Measurements from ENCODE around the gene NXN.
"Not testable (repeated sequence)": the region's sequence is repeated elsewhere in the genome, so short reads cannot be mapped to it uniquely, and the experiment has no call there.

The NXN gene

GRCh38 chr17:795276-795675, 184.3 kb downstream of the NXN start:
- no peak for DNase-seq

GRCh38 chr17:794876-795275, 184.7 kb downstream of the NXN start:
- peak in 3 of 5 donors; percentile 22 to 30 (median 28) for DNase-seq

- DNase-seq = no peak
Measured at GRCh38 chr17:792277-792676, 187.3 kb downstream of the NXN start.

- DNase-seq = no peak
Measured at GRCh38 chr17:791829-792228, 187.7 kb downstream of the NXN start.

DNA sequence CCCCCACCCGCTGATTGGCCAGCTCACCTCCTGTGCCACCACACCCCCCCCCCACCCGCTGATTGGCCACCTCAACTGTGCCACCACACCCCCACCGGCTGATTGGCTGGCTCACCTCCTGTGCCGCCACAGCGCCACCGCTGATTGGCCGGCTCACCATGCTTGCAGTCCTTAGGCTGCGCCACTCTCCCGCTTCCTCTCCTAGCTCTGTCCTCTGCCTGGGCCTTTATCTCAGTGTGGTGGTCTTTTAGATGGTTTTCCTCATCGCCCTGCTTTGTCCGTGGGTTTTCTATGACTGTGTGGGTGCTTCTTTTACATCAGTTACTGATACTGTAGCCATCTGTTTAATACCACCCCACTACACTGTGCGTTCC, 188.7 kb downstream of the NXN start:
- DNase-seq = not testable (repeated sequence)

- not testable (repeated sequence) for DNase-seq
Measured at GRCh38 chr17:789931-790873, 189.4 kb downstream of the NXN start.

GRCh38 chr17:789160-789840, 190.3 kb downstream of the NXN start:
- no peak for DNase-seq

DNA sequence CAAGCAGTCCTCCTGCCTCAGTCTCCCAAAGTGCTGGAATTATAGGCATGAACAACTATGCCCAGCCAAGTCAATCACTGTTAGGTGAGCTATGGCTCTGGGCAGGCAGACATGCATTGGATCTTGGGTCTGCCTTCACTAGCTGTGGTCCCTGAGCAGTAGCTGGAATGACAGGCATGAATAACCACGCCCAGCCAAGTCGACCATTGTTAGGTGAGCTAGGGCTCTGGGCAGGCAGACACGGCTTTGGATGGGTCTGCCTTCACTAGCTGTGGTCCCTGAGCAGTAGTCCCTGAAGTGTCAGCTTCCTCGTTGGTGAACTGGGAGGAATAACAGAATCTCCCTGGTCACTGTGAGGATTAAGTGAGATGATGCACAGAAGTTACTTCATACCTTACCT, 191.0 kb downstream of the NXN start:
- no peak for DNase-seq

- no peak for DNase-seq
Measured at GRCh38 chr17:787641-788221, 191.8 kb downstream of the NXN start.

- not testable (repeated sequence) for DNase-seq
Measured at GRCh38 chr17:785901-786300, 193.7 kb downstream of the NXN start.

GRCh38 chr17:784143-784542, 195.4 kb downstream of the NXN start:
- DNase-seq = no peak

- DNase-seq = peak; percentile 87 to 94 (median 91)
Measured at GRCh38 chr17:781805-782731, 197.5 kb downstream of the NXN start, which contains the start of the genes GLOD4 and MRM3. TSS of gene GLOD4 (minus strand) at chr17:782280. CDS start at chr17:782255, 25 bp downstream. TSS of gene MRM3 (plus strand) at chr17:782353. CDS start at chr17:782379, 26 bp downstream.

DNA sequence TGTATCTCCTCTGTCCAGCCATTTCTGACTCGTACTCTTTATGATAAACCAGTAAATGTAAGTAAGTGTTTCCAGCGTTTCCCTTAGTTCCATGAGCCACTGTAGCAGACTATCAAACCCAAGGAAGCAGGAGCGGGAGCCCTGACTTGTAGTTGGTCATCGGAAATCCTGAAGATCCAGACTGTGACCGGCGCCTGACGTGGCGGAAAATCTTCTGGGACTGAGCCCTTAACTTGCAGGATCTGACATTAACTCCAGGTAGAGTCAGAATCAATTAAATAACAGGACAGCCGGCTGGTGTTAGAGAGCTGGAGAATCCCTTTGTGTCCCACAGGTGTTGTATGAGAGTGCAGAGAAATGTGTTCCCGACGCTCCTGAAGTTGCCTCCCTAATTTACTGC, 201.5 kb downstream of the NXN start:
- no peak for DNase-seq

DNA sequence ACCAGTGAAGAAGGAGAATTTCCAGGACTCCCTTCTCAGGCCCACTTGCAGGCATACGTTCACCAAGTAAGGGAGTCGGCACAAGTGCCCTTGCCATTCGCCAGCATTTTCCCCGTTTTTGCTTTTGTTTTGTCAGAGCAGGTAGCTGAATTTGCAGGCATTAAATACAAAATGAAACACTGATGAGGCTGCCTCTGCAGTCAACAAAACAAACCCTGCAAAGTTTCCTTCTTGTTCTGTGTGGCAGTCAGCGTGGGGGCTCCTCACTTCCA, 205.3 kb downstream of the NXN start:
- DNase-seq = no peak

DNA sequence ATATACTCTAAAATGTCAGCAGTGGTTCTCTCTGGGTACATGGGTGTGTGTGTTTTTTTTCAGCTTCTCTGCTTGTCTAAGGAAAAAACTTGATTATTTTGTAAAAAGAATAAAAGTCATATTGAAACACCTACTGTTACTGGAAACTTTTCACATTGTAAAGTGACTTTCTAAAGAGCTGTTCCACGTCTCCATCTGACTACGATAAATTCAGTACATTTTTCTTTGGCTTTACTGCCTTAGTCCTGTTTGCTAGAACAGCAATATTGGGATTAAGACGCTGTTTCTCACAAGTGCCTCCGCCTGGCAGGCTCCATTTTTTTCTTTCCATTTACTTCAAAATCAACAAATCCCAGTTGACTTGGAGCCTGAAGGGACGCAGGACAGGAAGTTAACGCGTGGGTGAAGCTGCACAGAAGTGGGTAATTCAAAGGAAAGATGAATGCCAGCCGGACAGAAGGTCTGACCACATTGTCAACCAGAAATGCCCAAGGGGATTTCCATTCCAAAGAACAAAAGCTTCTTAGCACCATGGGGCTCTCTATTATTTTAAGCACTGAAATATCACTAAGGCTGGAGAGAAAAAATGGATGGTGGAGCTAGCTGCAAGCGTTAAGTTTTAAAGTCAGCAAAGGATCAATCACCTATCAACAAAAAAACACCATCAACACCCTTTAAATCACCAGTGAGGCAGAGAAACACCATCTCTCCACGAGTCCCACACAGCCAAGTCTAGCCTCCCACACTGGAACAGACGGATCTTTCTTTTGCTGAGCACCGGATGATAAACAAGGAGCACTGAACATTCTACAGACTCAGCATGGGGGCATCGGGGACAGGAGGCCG, 205.9 kb downstream of the NXN start:
- DNase-seq = no peak

- no peak for DNase-seq
Measured at GRCh38 chr17:773016-773415, 206.6 kb downstream of the NXN start.

DNA sequence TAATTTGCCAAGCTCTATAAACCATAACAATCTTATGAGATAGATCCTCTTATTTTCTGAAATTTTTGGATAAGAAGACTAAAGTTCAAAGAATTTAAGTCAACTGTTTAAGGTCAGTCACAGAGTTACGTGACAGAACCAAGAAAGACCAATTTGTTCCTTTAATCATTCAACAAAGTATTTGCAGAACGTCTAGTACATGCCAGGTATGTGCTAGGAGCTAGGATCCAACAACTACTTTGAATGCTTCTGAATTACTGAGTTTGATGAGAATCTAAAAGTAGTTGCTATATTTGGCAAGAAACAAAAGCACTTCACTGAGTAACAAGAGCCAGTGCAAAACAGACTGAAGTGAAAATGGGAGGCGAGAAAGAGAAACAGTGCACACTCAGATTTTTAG, 212.5 kb downstream of the NXN start:
- no peak for DNase-seq

GRCh38 chr17:760371-760770, 219.2 kb downstream of the NXN start:
- DNase-seq = no peak

DNA sequence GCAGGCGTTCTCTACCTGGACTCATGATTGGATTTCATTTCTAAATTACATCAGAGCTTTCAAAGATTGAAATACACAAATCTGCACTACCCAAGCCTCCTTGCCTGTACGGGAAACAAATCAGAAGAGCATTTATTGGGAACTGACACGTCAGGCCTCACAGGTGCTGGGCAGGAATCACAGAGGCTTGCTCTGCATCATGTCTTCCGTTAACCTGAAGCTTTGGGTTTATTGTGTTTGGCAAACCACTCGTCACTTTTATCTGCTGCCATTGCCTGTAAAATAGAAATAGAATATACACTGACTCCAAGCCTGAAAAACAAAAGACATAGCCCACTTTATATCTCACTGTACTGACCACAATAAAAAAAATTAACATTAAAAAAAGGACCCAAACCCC, 219.6 kb downstream of the NXN start:
- DNase-seq = no peak

GRCh38 chr17:756010-756567, 223.5 kb downstream of the NXN start:
- not testable (repeated sequence) for DNase-seq

- DNase-seq = not testable (repeated sequence)
Measured at GRCh38 chr17:755319-755961, 224.1 kb downstream of the NXN start.

Data from T-helper 1 cell (primary cell).